Activated CD4-positive, alpha-beta T cell treated with anti-CD3 and anti-CD28 coated beads, Interleukin-10, Interleukin-2, amounts not matched to agents 100 ng/mL and 50 ng/mL, durations not matched to agents 16 hours and 8 hours (primary cell): ENCODE measurements around the gene ZNF493.
A peak's percentile ranks its signal among the peaks of the same experiment; 100 is the strongest.

Experiments
- DNase-seq: peaks from one replicate; pipeline ENCODE4 v3.0.0-alpha.2; 2020

Gene ZNF493

GRCh38 chr19:21396893-21397572 lies at the start of gene ZNF493:
Gene ZNF493, plus strand, starts transcription at chr19:21397133. Its CDS starts 105 bp downstream, at chr19:21397238.
- peak; percentile 93 for DNase-seq

- DNase-seq = no peak
Observed at GRCh38 chr19:21352830-21353229, 44.1 kb upstream of the ZNF493 start.

- peak; percentile 94 for DNase-seq
Observed at GRCh38 chr19:21358768-21359451, 38.0 kb upstream of the ZNF493 start, which contains the start of gene ZNF738. Gene ZNF738, plus strand, starts transcription at chr19:21359000. Its CDS starts 141 bp downstream, at chr19:21359141.

GRCh38 chr19:21362291-21362690 lies 34.6 kb upstream of the ZNF493 start:
- no peak for DNase-seq

- DNase-seq = no peak
Observed at GRCh38 chr19:21383980-21384582, 12.9 kb upstream of the ZNF493 start.

- DNase-seq = no peak
Observed at GRCh38 chr19:21396121-21396520, 812 bp upstream of the ZNF493 start.

GRCh38 chr19:21398851-21399250 lies 1.9 kb downstream of the ZNF493 start:
- no peak for DNase-seq

GRCh38 chr19:21402303-21402985 lies 5.5 kb downstream of the ZNF493 start:
- no peak for DNase-seq

- no peak for DNase-seq
Observed at GRCh38 chr19:21410166-21410565, 13.2 kb downstream of the ZNF493 start.

- no peak for DNase-seq
Observed at GRCh38 chr19:21422244-21422643, 25.3 kb downstream of the ZNF493 start.

- no peak for DNase-seq
Observed at GRCh38 chr19:21423057-21424041, 26.4 kb downstream of the ZNF493 start.

GRCh38 chr19:21430675-21431074 lies 33.7 kb downstream of the ZNF493 start:
- DNase-seq = no peak

GRCh38 chr19:21432590-21432989 lies 35.7 kb downstream of the ZNF493 start:
- no peak for DNase-seq

- no peak for DNase-seq
Observed at GRCh38 chr19:21434516-21434915, 37.6 kb downstream of the ZNF493 start.

- no peak for DNase-seq
Observed at GRCh38 chr19:21434967-21435544, 38.1 kb downstream of the ZNF493 start.

GRCh38 chr19:21439201-21439751 lies 42.3 kb downstream of the ZNF493 start:
- DNase-seq = no peak

- DNase-seq = no peak
Observed at GRCh38 chr19:21440321-21440720, 43.4 kb downstream of the ZNF493 start.

- no peak for DNase-seq
Observed at GRCh38 chr19:21451187-21451586, 54.3 kb downstream of the ZNF493 start.

GRCh38 chr19:21454901-21455300 lies 58.0 kb downstream of the ZNF493 start:
- no peak for DNase-seq

GRCh38 chr19:21460686-21461085 lies 63.8 kb downstream of the ZNF493 start:
- no peak for DNase-seq

- DNase-seq = no peak
Observed at GRCh38 chr19:21462540-21462939, 65.6 kb downstream of the ZNF493 start.
